Fibroblast of skin of abdomen (primary cell): Measurements from ENCODE around the gene ADAMTS7.

ENCODE experiments used
- DNase-seq: peaks from one replicate; pipeline ENCODE4 v3.0.0-alpha.2; 2013

Gene ADAMTS7

GRCh38 chr15:78715930-78716329 lies 95.3 kb downstream of the ADAMTS7 start:
- peak; percentile 77 for DNase-seq

GRCh38 chr15:78715434-78715833 lies 95.8 kb downstream of the ADAMTS7 start:
- DNase-seq: no peak

DNA sequence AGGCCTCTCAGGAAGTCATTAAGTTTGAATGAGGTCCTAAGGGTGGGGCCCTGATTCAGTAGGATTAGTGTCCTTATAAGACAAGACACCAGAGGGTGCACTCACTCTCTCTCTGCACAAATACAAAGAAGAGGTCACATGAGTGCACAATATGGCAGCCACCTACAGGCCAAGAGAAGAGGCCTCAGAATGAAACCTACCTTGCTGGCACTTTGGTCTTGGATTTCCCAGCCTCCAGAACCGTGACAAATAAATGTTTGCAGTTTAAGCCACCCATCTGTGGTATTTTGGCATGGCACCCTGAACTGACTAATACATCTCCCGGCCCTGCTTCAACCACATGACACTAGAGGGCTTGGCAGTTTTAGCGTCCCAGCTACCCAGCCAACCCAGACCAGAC lies 96.4 kb downstream of the ADAMTS7 start:
- DNase-seq: no peak

GRCh38 chr15:78712797-78713515 lies 98.3 kb downstream of the ADAMTS7 start:
- no peak for DNase-seq

DNA sequence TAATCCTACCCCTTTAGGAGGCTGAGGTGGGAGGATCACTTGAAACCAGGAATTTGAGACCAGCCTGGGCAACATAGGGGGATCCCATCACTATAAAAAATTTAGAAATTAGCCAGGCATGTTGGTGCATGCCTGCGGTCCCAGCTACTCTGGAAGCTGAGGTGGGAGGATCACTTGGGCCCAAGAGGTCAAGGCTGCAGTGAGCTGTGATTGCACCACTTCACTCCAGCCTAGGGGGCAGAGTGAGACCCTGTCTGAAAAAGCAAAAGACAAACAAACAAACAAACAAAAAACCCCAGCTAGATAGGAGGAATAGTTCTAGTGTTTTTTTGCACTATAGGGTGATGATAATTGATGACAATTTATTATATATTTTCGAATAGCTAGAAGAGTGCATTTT lies 99.6 kb downstream of the ADAMTS7 start:
- DNase-seq: no peak

DNA sequence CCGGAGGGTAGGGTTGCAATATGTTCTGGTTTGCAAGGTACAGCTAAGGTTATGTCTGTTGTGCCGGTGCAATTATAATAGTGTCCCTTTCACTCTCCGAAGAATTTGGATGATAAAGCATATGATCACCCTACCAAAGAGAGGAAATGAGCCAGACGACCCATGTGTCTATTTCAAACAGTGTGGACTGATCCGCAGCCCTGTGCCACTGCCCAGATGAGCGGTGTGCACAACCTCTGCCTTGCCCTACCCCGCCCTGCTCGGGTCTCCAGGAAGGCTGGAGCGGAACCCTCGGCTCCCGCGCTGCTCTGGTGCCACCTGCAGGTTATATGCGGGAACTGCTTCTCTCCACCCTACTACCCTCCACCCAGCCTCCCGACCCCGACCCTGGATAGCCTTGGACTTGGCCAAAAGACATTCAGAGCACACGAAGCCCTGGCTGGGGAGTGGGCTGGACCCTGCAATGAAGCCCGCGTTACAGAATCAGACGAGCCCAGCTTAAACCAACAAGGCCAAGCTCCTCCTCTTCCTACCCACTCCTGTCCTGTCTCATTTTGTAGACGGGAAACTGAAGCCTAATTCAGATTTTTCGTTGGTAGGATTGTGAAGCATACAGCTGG lies 101.9 kb downstream of the ADAMTS7 start:
- peak; percentile 41 for DNase-seq
